ENCODE measurements around the gene SNX22.
"Not testable (repeated sequence)": the region's sequence is repeated elsewhere in the genome, so short reads cannot be mapped to it uniquely, and the experiment has no call there.

Gene SNX22

GRCh38 chr15:64151727-64152506, at the start of gene SNX22:
TSS of gene SNX22 (plus strand) at chr15:64151731. CDS start at chr15:64151776, 45 bp downstream.
- peaks cover 4% of the 10 kb centered on the region for H3K27me3 Mint-ChIP-seq
- H3K4me1 Mint-ChIP-seq, result peaks cover 23% of the 10 kb centered on the region
- peaks cover 6% of the 10 kb centered on the region for H3K36me3 Mint-ChIP-seq
- no peaks in the 10 kb centered on the region for H3K9me3 Mint-ChIP-seq
- no peak within 1 kb of the TSS for H3K27ac Mint-ChIP-seq
- peak within 1 kb of the TSS; percentile 74 for H3K4me3 Mint-ChIP-seq

GRCh38 chr15:64102497-64102896, 49.0 kb upstream of the SNX22 start:
- no peaks in the 10 kb centered on the region for H3K9me3 Mint-ChIP-seq
- H3K4me3 Mint-ChIP-seq, result no peak overlapping the region
- peaks cover 6% of the 10 kb centered on the region for H3K36me3 Mint-ChIP-seq
- H3K27ac Mint-ChIP-seq, result peak overlapping the region; percentile 71
- H3K4me1 Mint-ChIP-seq, result peaks cover 70% of the 10 kb centered on the region
- no peaks in the 10 kb centered on the region for H3K27me3 Mint-ChIP-seq

- Mint-ChIP-seq H3K4me3 (no peak overlapping the region), H3K36me3 (peaks cover 4% of the 10 kb centered on the region), H3K4me1 (peaks cover 70% of the 10 kb centered on the region), H3K27me3 (no peaks in the 10 kb centered on the region), H3K9me3 (no peaks in the 10 kb centered on the region), H3K27ac (no peak overlapping the region)
Measured at GRCh38 chr15:64105113-64105704, 46.3 kb upstream of the SNX22 start.

DNA sequence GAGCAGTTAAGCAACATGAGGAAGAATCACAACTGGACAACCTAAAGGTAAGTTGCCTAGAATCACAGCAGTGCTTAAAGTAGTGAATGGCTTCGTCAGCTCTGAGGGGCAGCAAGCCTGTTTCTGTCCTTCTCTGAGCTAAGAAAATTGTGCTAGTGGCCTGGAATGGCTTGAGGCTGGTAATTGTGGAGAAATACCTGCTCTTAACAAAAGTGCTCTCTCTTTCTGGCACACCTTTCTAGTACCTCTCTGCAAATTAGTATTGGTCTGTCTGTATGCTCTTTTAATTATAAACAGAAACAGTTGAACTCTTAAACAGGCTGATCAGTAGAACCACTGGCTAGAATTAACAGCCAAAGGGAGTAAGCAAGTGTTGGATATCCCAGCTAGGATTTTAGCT, 44.2 kb upstream of the SNX22 start:
- Mint-ChIP-seq H3K4me1 (peaks cover 72% of the 10 kb centered on the region), H3K9me3 (no peaks in the 10 kb centered on the region), H3K27ac (peak overlapping the region; percentile 8), H3K4me3 (no peak overlapping the region), H3K36me3 (peaks cover 3% of the 10 kb centered on the region), H3K27me3 (no peaks in the 10 kb centered on the region)

DNA sequence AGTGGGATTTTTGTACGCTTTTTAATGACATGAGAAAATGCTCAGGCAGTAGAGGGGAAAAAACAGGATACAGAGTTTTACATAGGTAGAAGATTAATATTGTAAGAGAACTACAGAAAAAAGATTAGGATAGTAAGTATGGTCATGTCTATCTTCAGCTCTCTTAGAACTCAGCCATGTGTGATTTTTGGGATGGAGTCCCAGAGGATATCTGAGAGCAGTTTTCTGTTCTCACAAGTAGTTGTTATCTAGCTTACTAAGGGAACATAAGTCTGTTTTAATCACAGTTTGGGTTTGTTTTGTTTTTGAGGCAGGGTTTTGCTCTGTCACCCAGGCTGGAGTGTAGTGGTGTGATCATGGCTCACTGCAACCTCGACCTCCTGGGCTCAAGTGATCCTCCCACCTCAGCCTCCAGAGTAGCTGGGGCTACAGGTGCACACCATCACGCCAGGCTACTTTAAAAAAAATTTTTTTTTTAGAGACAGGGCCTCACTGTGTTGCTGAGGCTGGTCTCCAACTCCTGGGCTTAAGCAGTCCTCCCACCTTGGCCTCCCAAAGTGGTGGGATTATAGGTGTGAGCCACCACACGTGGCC, 41.3 kb upstream of the SNX22 start:
- peaks cover 12% of the 10 kb centered on the region for H3K36me3 Mint-ChIP-seq
- not testable (repeated sequence) for H3K9me3 Mint-ChIP-seq, H3K4me3 Mint-ChIP-seq, H3K27me3 Mint-ChIP-seq
- H3K4me1 Mint-ChIP-seq, result peaks cover 62% of the 10 kb centered on the region
- H3K27ac Mint-ChIP-seq, result peak overlapping the region; percentile 79

- Mint-ChIP-seq H3K36me3 (peaks cover 12% of the 10 kb centered on the region), H3K27me3 (no peaks in the 10 kb centered on the region), H3K4me1 (peaks cover 56% of the 10 kb centered on the region), H3K9me3 (no peaks in the 10 kb centered on the region), H3K27ac (peak overlapping the region; percentile 79), H3K4me3 (no peak overlapping the region)
Measured at GRCh38 chr15:64110950-64111678, 40.4 kb upstream of the SNX22 start.

- Mint-ChIP-seq H3K9me3 (no peaks in the 10 kb centered on the region), H3K4me3 (no peak overlapping the region), H3K4me1 (peaks cover 51% of the 10 kb centered on the region), H3K27ac (no peak overlapping the region), H3K27me3 (no peaks in the 10 kb centered on the region), H3K36me3 (peaks cover 12% of the 10 kb centered on the region)
Measured at GRCh38 chr15:64111679-64112050, 39.9 kb upstream of the SNX22 start.

DNA sequence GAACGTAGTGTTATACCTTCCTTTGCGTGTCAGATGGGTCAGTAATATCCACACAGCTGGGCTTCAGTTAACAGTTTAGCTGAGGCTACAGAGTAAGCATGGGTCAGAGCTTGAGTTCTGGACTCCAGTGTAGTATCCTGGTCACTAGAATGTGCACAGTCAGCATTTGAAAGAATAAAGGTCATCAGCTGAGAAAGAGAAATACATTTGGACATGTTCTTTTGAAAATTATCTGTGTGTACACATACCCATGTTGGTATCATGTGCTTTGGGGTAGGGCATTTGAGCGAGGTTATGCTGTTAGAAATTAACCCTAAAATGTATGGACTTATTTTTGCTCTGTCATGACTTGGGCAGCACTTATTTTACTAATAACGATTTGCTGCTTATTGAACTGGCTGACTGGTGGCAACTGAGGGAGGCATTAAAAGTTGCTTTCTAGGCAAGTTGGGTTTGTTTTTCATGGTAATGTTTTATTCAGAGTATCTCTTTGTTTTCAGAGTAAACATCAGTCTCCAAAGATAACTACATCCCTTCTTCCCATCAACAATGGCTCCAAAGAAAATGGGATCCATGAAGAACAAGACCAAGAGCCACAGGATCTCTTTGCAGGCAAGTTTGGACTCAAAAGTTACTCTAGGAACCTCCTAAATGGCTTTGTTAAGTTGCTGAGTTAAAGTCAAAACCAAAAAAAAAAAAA, 39.3 kb upstream of the SNX22 start:
- H3K4me3 Mint-ChIP-seq, result no peak overlapping the region
- H3K27ac Mint-ChIP-seq, result no peak overlapping the region
- H3K27me3 Mint-ChIP-seq, result no peaks in the 10 kb centered on the region
- peaks cover 12% of the 10 kb centered on the region for H3K36me3 Mint-ChIP-seq
- peaks cover 45% of the 10 kb centered on the region for H3K4me1 Mint-ChIP-seq
- H3K9me3 Mint-ChIP-seq, result no peaks in the 10 kb centered on the region

- Mint-ChIP-seq H3K27me3 (no peaks in the 10 kb centered on the region), H3K4me1 (peaks cover 41% of the 10 kb centered on the region), H3K9me3 (no peaks in the 10 kb centered on the region), H3K27ac (no peak overlapping the region), H3K36me3 (peaks cover 12% of the 10 kb centered on the region), H3K4me3 (no peak overlapping the region)
Measured at GRCh38 chr15:64112904-64113303, 38.6 kb upstream of the SNX22 start.

DNA sequence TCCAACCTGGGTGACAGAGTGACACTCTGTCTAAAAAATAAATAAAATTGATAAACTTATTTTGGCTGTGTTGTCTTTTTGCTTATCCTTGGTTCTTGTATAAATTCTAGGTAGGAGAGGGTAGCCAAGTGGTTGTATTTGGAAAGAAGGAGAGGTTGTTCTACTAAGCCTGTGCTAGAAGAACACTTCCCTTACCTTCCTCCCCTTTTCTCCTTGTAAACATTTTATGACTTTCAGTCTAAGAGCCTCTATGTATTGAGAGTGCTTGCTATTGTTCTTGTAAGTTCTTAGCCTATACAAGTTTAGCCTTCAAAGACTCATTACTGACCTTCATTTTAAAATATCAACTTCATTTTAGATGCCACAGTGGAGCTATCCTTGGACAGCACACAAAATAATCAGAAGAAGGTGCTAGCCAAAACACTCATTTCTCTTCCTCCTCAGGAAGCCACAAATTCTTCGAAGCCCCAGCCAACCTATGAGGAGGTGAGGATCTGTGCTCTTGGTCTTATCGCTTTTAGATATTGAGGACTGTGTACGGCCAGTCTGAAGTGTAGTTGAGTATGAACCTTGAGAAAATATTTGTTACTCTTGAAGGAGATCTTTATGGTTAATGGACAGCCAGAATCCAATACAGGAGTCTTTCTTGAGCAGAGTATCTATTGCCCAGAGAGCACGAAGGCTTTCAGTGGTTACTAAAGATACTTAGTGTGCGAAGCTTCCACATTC, 33.6 kb upstream of the SNX22 start:
- peaks cover 4% of the 10 kb centered on the region for H3K4me1 Mint-ChIP-seq
- H3K4me3 Mint-ChIP-seq, result no peak overlapping the region
- no peaks in the 10 kb centered on the region for H3K9me3 Mint-ChIP-seq
- peaks cover 18% of the 10 kb centered on the region for H3K36me3 Mint-ChIP-seq
- no peak overlapping the region for H3K27ac Mint-ChIP-seq
- no peaks in the 10 kb centered on the region for H3K27me3 Mint-ChIP-seq

- not testable (repeated sequence) for H3K4me3 Mint-ChIP-seq, H3K27me3 Mint-ChIP-seq, H3K4me1 Mint-ChIP-seq, H3K9me3 Mint-ChIP-seq, H3K36me3 Mint-ChIP-seq, H3K27ac Mint-ChIP-seq
Measured at GRCh38 chr15:64120322-64120721, 31.2 kb upstream of the SNX22 start.

DNA sequence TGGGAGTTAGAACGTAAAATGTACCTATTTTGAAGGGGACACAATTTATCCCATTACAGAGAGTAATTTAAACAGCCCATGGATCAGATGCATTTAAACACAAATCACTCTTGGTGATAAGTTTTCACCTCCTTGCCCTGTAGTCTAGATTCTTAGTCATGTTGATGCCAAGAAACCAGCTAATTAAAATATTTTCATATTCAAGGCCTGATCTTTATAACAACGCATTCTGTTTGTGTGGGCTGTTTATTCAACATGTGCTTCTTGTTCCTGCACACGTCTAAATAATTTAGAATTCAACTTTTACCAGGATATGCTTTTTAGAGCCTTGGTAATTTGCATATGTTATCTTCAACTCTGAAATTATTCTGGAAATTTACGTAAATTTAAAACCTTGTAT, 29.9 kb upstream of the SNX22 start:
- Mint-ChIP-seq H3K27ac (no peak overlapping the region), H3K36me3 (peaks cover 13% of the 10 kb centered on the region), H3K9me3 (no peaks in the 10 kb centered on the region), H3K4me1 (no peaks in the 10 kb centered on the region), H3K4me3 (no peak overlapping the region), H3K27me3 (no peaks in the 10 kb centered on the region)

- Mint-ChIP-seq H3K4me1 (no peaks in the 10 kb centered on the region), H3K36me3 (peaks cover 13% of the 10 kb centered on the region), H3K9me3 (no peaks in the 10 kb centered on the region), H3K27me3 (no peaks in the 10 kb centered on the region), H3K27ac (no peak overlapping the region), H3K4me3 (no peak overlapping the region)
Measured at GRCh38 chr15:64122444-64122843, 29.1 kb upstream of the SNX22 start.

- H3K27me3 Mint-ChIP-seq, result no peaks in the 10 kb centered on the region
- H3K36me3 Mint-ChIP-seq, result peaks cover 16% of the 10 kb centered on the region
- no peak overlapping the region for H3K27ac Mint-ChIP-seq
- H3K4me3 Mint-ChIP-seq, result no peak overlapping the region
- no peaks in the 10 kb centered on the region for H3K4me1 Mint-ChIP-seq
- H3K9me3 Mint-ChIP-seq, result no peaks in the 10 kb centered on the region
Measured at GRCh38 chr15:64122936-64123351, 28.6 kb upstream of the SNX22 start.

- no peaks in the 10 kb centered on the region for H3K27me3 Mint-ChIP-seq
- no peak overlapping the region for H3K27ac Mint-ChIP-seq
- H3K4me1 Mint-ChIP-seq, result no peaks in the 10 kb centered on the region
- H3K9me3 Mint-ChIP-seq, result no peaks in the 10 kb centered on the region
- peaks cover 11% of the 10 kb centered on the region for H3K36me3 Mint-ChIP-seq
- H3K4me3 Mint-ChIP-seq, result no peak overlapping the region
Measured at GRCh38 chr15:64125978-64126377, 25.6 kb upstream of the SNX22 start.

All from activated naive CD4-positive, alpha-beta T cell treated with anti-CD3 and anti-CD28 coated beads, Interleukin-2, amount 50 U/mL, for 24 hours (primary cell).